GM12801 (cell line): Measurements from ENCODE around the gene ZBTB47.

Experiments used
- TF ChIP-seq, protein P1 (sequence below): IDR thresholded peaks from one replicate; pipeline ENCODE4 v1.5.1; 2011; ENCODE audit warnings: control low read depth; ENCODE audit not compliant: insufficient read length; ENCODE audit errors: extremely low read depth

Gene ZBTB47

GRCh38 chr3:42686832-42687650 is 33.5 kb downstream of the ZBTB47 start:
- TF ChIP-seq, protein P1, sequence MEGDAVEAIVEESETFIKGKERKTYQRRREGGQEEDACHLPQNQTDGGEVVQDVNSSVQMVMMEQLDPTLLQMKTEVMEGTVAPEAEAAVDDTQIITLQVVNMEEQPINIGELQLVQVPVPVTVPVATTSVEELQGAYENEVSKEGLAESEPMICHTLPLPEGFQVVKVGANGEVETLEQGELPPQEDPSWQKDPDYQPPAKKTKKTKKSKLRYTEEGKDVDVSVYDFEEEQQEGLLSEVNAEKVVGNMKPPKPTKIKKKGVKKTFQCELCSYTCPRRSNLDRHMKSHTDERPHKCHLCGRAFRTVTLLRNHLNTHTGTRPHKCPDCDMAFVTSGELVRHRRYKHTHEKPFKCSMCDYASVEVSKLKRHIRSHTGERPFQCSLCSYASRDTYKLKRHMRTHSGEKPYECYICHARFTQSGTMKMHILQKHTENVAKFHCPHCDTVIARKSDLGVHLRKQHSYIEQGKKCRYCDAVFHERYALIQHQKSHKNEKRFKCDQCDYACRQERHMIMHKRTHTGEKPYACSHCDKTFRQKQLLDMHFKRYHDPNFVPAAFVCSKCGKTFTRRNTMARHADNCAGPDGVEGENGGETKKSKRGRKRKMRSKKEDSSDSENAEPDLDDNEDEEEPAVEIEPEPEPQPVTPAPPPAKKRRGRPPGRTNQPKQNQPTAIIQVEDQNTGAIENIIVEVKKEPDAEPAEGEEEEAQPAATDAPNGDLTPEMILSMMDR, result no peak

DNA sequence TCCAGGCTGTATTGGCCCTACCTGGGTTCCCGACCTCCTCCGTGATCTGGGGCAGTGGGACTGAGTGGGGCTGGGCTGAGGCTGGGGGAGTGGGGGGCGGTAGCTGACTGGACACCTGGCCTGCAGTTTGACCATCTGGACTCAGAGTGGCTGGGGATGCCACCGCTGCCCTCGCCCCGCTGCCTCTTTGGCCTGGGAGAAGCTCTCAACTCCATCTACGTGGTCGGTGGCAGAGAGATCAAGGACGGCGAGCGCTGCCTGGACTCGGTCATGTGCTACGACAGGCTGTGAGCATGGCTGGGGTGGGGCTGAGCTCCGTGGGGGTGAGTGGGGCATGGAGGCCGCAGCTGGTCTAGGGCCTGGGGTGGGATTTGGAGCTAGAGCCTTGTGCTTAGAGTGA is 34.5 kb downstream of the ZBTB47 start:
- TF ChIP-seq, protein P1, result no peak

DNA sequence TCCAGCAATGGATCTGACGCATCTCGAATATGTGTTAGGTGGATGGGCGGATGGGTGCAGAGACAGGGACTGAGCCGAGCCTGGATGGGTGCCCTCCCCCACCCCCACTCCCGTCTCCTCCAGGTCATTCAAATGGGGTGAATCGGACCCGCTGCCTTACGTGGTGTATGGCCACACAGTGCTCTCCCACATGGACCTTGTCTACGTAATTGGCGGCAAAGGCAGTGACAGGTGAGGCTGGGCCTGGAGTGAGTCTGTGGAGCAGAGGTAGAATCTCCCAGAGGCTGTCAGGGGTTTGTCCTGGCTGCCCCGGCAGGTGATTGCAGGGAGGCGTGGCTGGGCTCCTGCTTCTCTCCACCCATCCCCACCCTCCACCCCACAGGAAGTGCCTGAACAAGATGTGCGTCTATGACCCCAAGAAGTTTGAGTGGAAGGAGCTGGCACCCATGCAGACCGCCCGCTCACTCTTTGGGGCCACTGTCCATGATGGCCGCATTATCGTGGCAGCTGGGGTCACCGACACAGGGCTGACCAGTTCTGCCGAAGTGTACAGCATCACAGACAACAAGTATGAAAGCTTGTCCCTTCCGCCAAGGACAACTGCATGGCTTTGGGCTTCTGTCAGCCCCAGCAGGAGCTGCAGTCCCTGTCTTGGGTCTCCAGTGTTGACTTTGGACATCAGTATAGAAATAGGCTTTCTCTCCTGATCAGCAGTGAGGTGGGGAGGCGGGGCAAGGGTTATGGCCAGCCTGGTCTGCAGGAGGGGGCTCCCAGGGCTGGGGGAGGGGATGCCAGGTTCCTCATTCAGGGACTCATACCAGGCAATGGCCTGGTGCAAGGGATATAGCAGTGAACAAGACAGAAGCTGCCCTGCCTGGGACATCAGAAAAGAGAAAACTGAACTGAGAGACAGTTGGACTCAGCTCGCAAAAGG is 35.3 kb downstream of the ZBTB47 start:
- TF ChIP-seq, protein P1, result no peak

GRCh38 chr3:42689421-42690014 is 36.0 kb downstream of the ZBTB47 start:
- TF ChIP-seq, protein P1, result no peak

GRCh38 chr3:42690191-42690590 is 36.7 kb downstream of the ZBTB47 start:
- TF ChIP-seq, protein P1, result no peak

- TF ChIP-seq, protein P1, result no peak
Observed at GRCh38 chr3:42690766-42691680, 37.5 kb downstream of the ZBTB47 start.
